Activated CD4-positive, alpha-beta T cell treated with anti-CD3 and anti-CD28 coated beads, Interleukin-2, Interleukin-4, amounts not matched to agents 100 ng/mL and 50 ng/mL, durations not matched to agents 16 hours and 8 hours (primary cell): ENCODE results near the gene DPM2.
A peak's percentile ranks its signal among the peaks of the same experiment; 100 is the strongest.

Source experiments
- DNase-seq: peaks from one replicate; pipeline ENCODE4 v3.0.0-alpha.2; 2020; ENCODE audit warnings: low spot score

The DPM2 gene, protein sequence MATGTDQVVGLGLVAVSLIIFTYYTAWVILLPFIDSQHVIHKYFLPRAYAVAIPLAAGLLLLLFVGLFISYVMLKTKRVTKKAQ

DNA sequence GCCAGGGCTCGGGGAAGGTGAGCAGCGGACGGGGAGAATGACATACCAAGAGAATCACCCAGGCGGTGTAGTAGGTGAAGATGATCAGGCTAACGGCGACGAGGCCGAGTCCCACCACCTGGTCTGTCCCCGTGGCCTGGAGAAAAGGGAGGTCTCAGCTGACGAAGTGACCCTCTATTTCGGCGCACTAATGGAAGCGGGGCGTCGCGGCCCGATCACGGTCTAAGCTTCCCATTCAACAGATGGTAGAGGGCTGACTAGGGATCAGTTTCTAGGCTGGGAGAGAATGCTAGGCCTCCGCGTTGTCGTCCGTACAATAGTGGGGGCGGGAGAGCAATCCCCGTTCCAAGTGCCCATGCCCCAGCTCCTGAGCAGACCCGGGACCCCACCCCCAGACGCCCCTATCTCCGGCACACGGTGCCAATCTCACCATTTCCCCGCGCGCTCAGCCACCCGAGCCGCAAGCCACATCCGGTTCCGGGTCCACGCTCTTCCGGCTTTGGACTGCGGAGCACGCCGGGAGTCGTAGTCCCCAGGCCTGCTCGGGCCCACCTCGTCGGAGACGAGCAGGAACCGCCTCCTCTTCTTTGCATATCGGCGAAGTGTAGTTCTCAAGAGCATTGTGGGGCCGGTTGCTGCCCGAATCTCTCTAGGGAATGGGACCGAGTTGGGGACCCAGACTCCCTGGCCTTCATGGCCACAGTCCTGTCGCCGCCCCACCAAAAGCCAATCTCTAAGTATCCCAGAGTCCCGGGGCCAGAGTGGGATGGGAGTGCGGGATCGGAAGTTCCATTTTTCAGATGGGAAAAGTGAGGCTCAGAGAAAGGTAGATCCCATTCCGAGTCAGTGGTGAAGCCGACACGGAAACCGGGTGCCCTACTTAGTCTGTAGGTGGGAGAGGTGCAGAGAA, at the start of gene DPM2:
Gene DPM2 (minus strand): TSS at position 467 of the 910 bp plus-strand sequence. CDS start 34 bp downstream, at position 433.
- DNase-seq = peak; percentile 92

DNA sequence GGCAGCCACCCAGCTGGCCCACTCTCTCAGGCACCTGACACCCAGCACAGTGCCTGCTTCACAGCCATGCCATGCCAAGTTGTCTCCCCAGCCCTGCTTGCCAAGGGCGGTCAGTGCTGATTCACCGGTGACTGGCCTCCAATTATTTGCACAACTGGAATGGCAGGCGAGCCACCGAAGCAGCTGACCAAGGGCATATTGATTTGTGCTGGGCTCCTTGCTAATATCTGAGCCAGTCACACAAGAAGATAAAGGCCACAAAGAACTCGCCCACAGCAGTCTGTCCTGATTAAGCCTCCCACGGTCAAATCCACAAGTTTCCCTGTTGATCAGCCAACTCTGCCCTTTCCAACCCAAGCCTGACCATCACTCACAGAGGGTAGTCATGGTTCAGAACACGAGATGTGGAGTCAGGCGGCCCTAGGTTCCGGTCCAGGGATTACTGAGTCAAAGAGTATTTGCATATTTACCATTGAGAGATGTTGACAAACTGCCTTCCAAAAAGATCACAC, 49.5 kb upstream of the DPM2 start:
- no peak for DNase-seq

DNA sequence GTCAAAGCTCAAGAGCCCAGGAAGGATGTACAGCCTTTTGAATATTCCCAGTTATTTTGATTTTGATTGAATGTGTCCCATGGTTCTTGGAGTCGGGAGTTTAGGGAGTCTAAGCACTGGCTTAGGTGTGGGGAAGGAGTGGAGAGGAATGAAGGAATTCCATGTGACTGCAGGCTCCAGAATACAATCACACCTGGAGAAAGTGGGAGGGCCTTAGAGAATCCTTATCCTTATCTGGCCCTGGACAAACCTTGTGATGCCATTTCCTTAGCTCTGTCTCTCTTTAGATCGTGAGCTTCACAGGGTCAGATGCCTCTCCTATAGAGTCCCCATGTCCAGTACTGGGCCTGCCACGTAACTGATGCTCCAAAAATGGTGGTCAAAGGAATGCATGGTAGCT, 47.4 kb upstream of the DPM2 start:
- no peak for DNase-seq

DNA sequence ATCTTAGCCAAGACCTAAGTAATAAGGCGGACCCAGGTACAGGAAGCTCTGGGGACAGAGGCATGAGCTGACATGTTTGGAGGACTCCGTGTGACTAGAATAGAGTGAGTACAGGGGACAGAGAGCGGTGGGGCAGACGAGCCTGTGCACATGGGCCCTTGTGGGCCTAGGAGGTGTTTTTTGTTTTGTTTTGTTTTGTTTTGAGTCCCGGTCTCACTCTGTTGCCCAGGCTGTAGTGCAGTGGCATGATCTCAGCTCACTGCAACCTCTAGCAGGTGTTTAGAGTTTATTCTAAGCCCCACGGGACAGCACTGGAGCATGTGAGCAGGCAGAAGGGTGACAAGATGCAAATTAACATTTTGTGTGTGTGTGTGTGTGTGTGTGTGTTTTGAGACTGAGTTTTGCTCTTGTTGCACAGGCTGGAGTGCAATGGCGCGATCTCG, 46.2 kb upstream of the DPM2 start:
- DNase-seq = no peak

DNA sequence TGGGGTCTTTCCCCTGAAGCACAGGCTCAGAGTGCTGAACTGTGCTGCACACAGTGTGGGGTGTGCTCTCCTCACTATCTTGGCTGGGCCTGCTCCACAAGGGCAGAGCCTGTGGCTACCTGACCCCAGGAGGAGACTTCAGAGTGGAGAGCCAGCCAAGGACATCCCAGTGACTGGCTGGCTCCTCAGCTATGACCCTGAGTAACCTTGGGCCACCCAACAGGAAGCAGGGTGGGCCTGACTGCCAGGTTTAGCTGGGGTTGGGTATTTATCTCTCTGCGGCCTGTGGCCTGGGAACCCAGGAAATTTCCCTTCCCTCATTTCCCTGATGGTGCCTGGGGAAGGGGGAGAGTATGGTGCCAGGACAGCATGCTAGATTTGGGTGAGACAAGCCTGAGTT, 45.3 kb upstream of the DPM2 start:
- DNase-seq = no peak

DNA sequence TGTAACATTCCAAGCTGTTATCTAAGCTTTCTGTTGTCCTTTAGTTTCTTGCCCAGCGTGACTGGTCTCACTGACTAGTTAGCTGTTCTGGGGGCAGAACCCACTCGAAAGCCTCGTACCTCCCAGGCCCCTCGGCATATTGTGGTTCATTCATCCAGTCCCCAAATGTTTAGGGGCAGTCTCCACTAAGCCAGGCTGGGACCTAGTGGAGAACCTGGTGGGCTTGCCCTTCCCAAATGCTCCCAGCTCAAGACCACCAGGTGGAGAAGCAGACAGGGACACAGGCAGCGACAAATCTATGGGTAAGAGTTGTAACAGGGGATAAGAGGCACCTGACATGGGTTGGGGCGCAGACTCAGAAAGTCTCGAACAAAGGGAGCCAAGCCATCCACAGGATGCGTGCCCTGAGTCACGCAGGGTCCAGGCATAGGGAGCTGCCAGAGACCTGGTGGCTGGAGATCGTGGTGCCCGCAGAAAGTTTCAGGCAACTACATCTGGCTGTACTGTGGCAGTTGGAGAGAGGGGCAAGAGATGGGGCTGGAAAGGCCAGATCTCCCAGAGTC, 44.0 kb upstream of the DPM2 start:
- no peak for DNase-seq

DNA sequence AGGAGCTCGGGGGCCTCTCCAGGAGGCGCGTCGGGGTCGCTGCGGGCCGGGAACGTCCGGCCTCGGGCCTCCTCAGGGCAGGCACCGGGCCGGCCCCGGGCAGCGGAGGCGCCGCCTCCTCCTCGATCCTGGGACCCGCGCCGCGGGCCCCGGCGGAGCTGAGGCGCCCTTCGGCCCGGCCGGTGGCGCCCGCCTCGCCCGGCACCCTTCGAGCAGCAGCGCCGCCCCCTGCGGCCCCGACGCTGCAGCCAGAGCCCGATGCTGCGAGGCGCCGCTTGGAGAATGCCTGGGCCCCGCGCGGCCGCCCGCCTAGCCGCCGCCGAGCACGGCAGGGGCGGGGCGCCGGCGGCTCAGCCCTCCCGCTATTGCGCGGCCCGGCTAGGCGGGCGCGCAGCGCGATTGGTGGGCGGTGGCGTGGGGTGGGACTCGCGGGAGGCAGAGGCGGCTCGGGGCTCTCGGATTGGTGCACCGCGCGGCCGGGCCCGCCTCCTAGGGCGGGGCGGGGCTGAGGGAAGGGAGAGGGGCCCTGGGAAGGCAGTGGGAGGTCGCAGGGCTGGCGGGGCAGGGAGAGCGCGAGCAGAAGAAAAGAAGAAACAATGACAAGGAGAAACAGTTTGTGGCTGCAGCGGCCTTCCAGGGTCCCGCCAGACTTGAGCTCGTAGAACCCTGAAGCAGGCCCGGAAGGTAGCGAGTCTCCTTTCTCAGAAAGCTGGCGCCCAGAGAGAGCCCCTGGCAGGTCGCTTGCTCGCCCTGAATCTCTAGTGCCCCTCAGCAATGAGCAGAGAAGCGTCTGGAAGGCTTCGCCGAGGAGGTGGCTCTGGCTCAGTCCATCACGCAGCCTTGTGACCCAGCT, 43.3 kb upstream of the DPM2 start, which contains the start of gene EEIG1:
Gene EEIG1 (minus strand): TSS at position 284 of the 853 bp plus-strand sequence. CDS start 852 bp downstream, outside the sequence.
- peak; percentile 97 for DNase-seq

DNA sequence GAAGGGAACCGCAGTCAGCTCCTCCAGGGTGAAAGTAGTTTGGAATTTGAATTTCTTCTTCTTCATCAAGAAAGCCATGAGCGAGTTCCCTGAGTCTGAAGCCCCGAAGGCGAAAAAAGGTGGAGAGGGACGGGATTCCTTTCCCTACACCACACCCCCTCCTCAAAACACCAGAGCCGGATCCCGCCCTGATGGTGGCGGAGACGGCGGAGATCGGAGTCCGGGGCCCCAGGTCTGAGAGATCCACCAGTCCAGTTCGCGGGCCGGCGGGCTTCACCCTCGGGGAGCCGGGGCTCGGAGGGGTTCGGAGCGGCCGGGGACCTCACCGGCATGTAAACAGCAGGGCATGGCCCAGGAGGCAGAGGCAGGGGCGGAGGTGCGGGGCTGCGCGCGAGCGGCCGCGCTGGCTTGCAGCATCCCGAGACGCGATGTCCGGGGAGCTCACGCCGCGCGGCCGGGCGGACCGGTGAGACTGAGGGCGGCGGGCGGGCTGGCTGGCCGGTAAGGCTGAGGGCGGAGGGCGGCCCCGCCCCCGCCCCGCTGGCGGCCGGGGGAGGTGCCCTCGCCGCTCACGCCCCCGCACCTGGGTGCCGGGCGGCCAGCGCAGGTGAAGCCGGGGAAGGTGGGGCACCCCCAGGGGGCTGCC, 42.5 kb upstream of the DPM2 start:
- DNase-seq = no peak

DNA sequence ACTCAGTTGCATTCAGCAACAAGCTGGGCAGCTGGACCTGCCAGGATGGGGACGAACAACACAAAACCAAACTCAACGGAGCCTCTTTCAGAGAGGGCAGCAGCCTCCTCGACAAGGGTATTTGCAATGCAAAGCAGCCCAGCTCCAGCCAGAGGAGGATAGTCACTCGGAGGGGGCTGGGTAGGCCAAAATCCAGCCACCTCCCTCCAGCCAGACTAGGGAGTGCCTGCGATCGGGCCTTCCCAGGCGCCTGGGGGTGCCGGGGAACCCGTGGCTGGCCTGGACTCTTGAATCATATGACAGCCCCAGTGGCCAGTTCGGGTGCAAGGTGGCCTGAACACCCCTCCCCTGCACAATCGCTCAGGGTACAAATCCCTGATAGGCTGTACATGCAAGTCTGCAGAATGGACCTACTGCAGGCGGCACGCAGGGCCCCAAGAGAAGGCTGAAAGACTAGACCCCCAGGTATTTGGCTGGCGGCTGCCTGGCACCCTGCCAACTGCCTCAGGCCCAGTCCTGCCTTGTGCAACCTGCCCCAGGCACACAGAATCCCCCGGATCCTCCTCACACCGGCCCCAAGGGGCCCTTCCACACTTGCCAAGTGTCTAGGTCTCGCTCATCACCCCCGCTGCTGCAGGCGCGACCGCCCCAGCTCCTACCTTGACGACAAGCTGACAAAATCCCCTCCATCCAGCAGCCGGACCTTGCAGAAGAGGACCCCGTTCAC, 41.8 kb upstream of the DPM2 start:
- no peak for DNase-seq

DNA sequence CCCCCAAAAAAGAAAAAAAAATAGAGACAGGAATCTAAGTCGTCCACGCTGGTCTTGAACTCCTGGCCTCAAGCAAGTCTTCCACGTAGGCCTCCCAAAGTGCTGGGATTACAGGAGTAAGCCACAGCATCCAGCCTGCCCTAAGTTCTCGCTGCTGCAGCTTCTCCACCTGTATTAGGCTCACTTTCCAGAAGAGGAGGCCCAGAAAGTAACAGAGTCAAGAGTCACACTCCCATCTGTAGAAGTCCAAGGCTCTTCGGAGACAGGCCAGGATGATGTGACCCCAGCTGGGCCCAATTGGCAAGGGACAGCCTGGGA, 41.3 kb upstream of the DPM2 start:
- DNase-seq = no peak

DNA sequence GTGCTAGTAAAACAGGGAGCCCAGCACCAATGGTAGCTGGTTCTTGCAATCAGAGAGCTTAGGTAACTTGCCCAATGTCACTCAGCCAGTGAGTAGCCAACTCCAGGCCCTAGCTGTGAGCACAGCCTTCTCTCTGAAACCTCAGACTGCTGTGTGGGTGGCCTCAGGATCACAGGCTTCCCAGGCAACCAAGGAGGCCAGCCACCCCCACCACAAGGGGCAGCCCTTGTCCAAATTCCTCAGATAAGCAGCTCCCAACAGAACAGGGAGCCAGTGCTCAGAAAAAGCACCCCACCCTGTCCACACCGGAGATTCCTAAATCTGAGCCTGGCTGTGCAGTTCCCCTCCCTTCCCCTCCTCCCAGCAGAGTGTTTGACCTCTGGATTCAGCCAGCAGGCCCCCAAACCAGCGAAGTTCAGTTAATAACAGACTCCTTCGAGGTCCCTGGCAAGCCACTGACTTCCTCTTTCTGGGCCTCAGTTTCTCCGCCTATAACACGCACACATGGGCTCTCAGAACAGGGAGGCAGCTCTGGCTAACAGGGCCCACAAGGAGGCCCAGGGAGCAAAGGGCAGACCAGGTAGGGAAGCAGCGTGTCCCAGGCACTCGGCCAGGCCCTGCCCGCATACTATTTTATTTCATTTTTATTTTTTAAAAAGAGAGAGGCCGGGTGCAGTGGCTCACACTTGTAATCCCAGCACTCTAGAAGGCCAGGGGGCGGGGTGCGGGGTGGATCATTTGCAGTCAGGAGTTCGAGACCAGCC, 40.4 kb upstream of the DPM2 start:
- DNase-seq = no peak

DNA sequence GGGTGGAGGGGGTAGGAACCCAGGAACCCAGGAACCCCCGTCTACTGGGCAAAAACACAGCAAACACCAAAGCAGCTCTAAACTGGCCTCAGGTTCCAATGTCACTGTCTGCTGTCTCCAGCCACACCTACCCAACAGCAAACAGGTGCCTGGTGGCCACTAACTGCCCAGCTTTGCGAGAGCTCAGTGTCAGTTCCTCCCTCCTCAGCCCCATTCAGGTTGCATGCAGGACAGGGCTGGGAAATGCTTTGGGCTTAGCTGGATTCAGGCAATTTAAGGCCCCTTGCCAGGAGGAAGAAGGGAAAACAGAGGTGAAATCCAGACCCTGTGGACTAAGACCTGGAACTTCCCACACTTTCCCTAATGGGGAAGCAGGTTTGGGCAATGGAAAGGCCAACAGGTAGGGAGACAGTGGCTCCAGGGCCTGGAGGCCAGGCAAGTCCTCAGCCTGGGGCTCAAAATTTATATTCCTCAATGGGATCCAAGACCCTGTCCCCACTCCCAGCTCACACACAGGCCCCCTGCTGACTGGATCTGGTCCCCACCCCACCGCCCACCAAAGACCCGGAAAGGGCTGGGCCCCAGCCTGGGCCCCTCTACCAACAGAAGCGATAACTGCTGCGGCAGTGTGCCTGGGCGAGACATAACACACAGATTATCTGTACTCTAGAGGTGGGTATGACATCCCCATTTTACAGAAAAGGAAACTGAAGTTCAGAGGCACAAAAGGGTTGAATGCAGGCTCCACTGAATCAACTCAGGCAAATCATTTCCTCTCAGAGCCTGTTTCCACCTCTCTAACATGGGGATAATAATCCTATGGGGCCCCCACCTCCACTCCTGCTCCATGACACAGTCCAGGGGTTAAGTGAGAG, 39.6 kb upstream of the DPM2 start:
- no peak for DNase-seq

DNA sequence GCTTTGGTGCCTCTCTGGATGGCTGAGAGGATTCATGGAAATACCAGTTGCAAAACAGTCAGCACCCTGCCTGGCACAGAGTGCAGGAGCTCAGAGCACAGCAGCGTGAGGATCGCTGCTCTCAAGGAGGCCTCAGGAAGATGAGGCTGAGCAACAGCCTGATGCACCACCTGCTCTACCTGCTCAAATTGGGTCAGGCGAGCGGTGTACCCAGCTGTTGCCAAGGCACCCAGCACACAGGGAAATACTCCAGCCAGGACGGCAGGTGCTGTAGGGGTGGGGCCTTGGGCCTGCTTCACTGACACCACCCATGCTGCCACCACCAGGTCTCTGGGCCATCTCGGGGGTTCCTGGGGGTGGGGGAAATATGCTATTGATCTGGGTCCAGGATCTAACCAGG, 38.8 kb upstream of the DPM2 start:
- DNase-seq = no peak

DNA sequence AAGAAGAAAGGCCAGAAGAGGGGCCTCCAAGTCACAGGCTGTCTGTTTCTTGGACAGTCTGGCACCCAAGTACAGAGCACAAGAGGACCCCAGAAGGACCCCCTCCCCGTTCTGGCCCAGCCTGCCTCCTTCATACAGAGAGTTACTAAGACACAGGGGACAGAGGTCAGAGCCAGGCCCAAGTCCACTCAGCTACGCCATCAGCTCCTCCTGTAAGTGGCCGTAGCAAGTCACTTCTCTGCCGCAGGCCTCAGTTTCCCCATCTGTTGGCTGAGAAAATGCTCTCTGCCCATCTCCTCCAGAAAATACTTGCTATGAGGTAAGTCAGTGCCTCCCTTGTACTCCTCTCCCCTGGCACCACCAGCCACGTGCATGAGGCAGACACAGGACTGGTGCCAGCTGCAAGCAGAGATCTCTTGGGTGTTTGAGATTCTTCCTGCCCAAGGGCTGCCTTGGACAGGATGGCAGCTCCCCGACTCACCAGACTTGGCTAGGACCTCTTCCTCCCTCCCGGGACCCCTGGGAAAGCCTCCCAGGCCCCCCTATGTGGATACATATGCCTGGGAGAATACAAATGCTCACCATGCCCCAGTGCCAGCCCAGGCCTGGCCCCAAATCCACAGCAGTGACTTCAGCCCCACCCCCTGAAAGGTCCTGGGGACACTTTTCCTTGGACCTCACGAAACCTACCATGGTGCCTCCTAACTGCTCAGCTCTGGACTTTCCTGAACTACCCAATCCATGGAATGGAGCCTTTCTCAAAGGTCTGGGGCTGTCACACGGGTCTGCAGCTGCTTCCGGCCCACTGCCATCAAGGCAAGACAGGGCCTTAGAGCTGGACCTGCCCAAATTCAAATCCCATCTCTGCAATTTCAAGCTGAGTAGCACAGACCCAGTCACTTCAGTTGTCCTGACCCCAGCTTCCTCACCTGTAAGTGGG, 38.0 kb upstream of the DPM2 start:
- no peak for DNase-seq

DNA sequence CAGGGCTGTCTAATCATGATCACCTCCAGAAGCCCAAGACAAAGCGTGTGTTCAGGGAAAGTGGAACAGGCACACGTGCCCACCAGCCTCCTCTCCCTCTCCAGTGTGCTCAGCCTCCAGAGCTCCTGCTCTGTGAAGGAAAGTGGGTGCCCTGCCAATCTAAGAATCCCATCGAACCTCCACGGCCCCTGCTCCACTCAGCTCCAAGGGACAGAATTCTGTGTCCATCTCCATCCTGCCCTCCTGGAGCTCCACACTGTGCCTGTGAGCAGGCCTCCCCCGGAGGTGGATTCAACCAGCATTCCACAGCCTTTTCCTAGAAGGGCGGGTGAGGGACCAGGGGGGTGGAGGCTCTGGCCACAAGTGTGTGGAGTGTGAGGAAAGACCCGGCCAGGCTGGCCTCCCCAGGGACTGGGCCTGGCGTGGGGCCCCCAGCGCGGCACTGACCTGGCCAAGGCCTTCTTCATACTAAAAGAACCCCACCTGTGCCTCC, 37.2 kb upstream of the DPM2 start:
- no peak for DNase-seq

DNA sequence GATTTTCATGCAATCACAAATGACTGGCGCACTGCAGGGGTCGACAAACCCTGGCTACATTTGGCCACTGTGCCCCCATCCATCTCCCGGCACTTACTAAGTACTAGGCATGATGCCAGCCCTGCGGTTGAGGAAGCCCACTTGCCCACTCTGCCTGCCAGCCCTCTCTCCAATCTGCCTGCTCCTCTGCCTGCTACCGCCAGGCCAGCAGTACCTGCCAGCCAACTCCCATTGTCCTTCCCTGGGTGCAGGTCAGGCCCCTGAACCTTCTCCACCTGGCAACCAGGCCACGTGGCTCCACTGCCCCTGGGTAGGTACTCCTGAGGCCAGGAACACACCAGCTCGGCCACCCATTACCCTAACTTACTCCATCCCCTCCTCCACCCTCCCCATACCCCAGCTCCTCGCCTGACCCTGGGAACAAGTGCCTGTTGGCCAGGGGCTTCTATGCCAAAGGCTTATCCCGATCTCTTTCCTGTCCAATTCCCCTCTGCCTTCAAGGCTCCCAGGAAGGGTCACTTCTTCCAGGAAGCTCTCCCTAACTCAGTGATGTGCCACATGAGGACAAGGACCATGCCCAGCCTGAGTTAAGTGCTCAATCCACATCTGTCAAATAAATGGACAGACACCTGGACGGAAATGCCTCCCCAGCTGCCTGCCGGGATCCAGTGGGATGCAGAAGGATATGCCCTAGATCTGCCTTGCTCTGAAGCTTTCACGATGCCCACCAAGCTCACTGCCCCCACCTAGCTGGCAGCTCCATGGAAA, 36.5 kb upstream of the DPM2 start:
- no peak for DNase-seq
